GM21786 (cell line): ENCODE data around the gene BDKRB2.
"Not testable (repeated sequence)": the region's sequence is repeated elsewhere in the genome, so short reads cannot be mapped to it uniquely, and the experiment has no call there.

Experiments
- ATAC-seq: cut with Tn5 transposase; IDR thresholded peaks from one replicate; pipeline ENCODE4 v1.9.1; 2021; ENCODE audit not compliant: unreplicated experiment

BDKRB2 gene

DNA sequence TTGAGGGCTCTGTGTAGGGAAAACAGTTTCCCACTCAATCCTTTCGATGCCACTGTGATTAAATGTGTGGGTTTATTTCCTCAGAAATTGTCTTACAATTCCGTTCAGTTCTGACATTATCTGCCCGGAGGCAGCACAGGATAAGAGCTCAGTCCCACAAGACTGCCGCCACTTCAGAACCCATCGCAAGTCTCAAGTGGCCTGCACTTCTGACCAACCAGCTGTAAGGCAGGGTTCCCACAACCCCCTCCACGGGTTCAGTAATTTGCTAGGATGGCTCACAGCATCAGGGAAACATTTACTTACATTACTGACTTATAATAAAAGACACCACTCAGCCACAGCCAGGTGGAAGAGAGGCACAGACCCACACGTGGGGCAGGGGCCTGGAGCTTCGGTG is 17.2 kb downstream of the BDKRB2 start:
- ATAC-seq, result no peak

DNA sequence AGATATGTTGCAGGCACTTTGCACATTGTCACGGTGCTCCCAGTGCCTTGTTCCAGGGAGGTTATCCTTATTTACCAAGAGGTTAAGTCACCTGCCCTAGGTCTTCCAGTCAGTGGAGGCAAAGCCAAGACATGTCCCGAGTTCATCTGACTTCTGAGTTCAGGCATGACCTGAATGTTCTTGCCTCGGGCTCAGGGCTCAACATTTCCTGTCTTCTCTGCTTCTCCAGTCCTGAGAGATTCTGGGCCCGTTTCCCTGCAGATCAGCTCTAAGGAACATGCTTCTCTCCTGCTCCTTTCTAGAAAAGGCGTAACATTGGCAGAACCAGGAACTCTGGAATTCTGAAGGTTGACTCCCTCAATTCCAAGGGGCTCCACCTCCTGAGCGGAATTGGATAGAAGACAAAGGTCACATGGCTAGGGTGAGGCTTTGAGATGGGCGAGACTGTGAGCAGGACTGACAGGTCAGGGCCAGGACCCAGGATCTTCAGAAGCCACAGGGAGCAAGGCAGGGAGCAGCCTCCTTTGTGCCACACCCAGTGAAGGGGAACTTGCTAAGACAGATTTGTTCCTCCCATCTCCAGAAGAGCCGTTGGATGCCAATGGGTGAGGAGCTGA is 19.9 kb downstream of the BDKRB2 start:
- no peak for ATAC-seq

DNA sequence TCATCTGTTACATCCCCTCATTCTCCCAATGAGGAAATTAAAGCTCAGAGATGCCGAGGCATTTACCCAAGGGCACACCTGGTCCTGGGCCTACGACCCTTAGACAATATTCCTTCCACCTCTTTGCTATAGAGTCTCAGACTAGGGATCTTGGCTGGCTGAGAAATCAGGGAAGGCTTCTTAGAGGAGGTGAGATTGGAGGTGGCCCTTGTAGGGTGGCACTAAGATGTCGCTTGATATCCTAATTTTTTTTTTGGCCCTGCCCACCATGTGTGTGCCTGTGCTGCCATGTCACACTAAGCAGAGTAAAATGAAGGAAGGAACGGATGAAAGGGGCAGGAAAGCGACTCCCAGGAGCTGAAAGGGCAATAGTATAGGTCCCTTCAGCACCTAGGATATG is 20.6 kb downstream of the BDKRB2 start:
- no peak for ATAC-seq

DNA sequence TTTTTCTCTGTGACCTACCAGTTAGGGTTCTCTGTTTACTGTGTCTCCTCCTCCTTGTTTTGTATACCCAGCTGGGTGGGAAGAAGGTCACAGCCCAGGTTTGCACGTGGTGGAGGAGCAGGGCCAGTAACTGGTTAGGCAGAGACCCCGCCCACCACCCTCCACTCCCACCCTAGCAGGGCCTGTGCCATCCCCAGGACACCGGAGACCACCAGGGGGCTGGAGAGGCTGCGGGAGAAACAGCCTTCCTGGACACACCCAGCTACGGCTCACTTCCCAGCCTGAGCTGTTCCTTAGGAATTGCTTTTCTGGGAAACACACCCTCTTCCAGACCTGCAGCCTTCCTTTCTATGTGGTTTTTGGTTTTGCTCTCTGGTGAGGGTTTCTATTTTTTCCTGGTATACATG is 21.1 kb downstream of the BDKRB2 start:
- no peak for ATAC-seq

DNA sequence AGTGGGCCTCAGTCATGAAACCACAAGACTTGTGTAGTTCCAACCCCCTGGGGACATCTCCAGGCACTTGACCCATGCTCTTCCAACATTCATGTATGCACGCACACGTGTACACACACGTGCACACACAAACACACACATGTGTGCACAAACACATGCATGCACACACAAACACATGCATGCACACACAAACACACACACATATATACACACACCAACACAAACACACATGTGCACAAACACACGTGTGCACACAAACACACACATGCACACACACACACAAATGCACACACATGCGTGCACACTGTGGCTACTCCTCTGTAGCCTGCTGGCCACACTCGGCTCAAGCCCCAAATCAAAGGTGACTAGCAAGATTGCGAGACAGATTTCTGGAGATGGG is 22.8 kb downstream of the BDKRB2 start:
- ATAC-seq, result no peak

DNA sequence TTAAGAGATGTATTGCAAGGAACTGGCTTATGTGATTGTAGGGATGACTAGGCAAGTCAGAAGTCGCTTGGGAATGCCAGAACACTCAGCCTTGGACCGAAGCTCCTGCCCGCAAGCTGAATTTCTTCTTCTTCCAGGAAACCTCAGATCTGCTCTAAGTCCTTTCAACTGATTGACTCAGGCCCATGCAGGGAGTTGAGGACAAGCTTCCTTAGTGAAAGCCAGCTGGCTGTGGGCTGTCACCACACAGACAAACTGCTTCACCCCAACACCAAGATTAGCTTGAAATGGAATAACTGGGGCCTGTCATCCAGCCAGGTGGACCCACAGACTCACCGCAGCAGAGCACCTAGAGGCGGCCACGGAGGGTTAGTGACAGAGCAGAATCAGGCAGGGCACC is 24.7 kb downstream of the BDKRB2 start:
- no peak for ATAC-seq

DNA sequence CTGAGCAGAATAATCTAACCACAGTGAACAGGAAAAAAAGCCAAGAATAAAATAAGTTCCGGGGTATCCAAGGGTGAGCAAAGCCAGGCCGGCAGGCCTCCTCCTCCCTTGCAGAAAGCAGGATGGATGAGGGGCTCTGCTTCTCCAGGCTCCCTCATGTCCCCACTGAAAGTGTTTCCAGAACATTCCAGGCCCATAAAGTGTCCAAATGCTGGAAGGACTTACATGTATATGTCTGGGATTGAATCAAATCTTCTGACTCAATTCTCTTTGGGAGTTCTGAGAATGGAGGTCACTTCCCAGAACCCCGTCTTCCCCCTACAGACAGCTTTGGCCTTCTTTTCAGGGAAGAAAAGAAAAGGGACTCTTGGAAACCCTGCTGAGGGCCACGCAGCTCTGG is 26.4 kb downstream of the BDKRB2 start:
- no peak for ATAC-seq

DNA sequence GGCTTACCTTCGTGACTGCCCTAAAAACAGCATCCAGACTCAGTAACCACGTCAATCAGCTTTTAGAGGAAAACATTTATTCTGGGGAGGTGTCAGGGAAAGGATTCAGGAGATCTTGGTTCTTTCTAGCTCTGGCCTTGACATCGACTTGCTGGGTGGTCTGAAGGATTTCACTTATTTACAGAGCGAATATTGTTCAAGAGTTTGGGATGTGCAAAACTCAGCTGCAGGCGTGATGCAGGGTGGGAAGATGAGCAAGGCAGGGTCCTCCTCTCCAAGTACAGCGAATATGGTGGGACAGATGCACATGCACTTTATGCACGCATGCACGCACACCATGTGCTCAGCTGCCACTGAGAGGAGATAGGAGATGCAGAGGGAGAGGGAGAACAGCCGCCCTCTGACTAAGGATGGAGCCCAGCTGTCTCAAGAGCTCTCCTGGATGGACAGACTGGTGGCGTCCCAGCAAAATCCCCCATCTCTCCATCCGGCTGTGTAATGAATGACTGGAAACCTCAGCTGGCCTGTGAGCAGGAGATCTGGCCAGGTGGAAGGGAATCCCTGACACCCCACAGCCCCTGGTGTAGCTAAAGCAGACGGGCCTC is 27.0 kb downstream of the BDKRB2 start:
- ATAC-seq, result no peak

DNA sequence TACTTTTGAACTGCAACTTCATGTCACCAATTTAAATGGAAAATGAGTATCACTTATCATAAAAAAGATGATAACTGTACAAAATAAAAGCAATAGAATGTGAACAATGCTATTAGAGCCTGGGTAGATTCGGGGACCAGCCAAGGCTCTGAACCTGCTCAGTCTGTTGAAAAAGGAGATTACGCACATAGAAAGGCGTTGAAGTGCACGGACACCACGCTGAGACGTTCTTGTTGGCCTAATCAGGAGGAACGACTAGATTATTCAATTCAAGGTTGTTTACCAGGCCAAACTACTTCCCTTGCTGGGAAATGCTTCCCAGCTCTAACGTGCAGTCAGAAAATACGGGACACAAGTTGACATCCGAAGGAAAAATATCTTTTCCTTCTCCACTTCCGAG is 27.9 kb downstream of the BDKRB2 start:
- ATAC-seq, result no peak

DNA sequence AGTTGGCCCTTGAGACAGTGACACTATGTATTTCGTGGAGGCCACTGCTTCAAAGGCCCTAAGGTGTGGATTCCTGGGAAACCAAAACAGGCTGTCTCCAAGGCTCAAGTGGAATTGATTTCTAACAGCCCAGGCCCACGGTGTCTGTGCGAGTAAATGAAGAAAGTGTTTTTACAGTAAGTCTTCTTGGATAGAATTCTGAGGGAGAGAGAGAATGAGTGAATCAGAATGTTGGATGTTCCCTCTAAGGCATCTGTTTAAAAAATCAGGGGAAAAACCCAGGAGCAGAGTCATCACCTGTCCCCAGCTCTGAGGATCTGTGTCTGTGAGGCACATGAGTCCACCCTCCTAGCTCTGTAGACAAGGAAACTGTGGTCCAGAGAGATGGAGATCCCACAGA is 29.0 kb downstream of the BDKRB2 start:
- no peak for ATAC-seq

DNA sequence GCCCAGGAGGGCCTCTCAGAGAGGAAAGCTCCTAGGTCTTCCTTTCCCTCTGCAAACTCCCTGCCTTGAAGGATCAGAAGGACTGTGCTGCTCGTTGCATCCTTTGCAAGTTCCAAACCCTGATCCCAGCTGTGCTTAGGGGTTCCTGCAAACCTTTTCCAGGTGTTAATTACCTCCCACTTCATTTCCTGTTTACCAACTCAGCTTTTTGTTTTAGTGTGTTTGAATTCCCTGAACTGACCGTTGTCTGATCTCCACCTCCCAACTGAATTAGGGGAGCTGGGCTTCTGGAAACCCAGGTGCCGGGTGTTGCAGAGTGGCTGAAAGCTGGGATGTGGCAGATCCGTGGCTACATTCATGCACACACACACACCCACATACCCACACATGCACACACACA is 30.8 kb downstream of the BDKRB2 start:
- ATAC-seq, result no peak

DNA sequence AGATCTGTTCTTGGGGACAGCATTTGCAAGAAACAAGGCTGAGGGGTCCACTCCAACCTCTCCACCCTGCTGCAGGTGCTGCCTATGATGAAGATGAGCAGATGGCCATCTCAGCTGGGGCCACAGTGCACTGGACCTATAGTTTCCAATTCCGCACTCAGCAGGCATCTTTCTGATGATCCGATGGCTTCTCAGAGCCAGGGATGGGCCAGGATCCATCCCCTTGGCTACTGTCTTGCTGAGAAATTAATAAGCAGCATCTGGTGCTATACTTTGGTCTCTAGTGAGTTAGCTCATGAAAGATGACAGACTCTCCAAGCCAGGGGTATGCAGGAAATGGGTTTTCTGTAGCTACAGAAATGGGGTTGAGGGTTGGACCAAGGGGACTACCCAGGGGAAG is 33.0 kb downstream of the BDKRB2 start:
- no peak for ATAC-seq

DNA sequence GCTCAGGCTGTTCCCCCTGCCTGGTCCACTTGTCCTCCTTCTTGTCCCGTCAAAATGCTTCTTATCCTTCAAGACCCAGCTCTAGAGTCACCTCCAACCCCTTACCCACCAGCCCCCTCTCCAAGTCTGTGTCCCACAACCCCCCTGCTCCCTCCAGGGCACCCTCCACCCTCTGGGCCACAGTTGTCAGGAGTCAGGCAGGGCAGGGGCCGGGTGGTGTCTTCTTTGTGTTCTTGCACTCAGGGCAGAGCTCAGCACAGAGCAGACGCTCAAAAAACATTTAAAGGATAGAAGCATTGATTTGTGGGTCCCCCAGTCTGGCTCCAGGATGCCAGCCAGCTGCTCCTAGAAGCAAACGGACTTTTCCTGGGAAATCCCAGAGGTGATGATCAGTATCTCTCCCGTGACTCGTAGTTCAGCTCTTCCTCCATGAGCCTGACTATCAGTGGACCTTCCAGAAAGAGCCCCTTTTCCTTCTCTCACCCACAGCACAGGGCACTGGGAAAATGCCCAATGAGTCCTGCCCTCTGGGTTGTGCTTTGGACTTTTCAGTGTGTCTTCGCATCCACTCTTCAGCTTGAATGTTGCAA is 34.1 kb downstream of the BDKRB2 start:
- ATAC-seq, result no peak

DNA sequence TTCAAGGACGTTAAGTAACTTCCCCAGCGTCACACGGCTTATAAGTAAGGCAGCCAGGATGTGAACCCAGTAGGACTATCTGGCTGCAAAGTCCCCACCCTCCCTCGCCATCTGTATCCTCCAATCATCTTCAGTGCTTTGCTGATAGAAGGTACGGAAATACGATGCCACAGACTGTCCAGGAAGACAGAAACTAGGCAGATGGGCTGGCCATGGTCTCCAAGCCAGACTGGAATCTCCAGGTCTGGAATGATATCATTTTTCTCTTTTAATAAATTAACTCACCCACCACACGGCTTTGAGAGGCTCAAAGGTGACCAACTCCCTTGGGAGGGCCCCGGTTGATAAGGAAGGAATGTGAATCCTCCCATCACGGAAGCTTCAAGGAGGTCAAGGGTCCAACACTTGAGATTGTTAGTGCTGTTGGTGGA is 35.1 kb downstream of the BDKRB2 start:
- no peak for ATAC-seq

DNA sequence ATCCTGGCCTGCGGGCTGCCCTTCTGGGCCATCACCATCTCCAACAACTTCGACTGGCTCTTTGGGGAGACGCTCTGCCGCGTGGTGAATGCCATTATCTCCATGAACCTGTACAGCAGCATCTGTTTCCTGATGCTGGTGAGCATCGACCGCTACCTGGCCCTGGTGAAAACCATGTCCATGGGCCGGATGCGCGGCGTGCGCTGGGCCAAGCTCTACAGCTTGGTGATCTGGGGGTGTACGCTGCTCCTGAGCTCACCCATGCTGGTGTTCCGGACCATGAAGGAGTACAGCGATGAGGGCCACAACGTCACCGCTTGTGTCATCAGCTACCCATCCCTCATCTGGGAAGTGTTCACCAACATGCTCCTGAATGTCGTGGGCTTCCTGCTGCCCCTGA is 36.0 kb downstream of the BDKRB2 start:
- no peak for ATAC-seq

DNA sequence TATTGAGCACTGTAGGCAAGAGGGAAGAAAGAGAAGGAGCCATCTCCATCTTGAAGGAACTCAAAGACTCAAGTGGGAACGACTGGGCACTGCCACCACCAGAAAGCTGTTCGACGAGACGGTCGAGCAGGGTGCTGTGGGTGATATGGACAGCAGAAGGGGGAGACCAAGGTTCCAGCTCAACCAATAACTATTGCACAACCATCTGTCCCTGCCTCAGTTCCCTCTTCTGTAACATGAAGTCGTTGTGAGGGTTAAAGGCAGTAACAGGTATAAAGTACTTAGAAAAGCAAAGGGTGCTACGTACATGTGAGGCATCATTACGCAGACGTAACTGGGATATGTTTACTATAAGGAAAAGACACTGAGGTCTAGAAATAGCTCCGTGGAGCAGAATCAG is 37.5 kb downstream of the BDKRB2 start:
- ATAC-seq, result no peak

DNA sequence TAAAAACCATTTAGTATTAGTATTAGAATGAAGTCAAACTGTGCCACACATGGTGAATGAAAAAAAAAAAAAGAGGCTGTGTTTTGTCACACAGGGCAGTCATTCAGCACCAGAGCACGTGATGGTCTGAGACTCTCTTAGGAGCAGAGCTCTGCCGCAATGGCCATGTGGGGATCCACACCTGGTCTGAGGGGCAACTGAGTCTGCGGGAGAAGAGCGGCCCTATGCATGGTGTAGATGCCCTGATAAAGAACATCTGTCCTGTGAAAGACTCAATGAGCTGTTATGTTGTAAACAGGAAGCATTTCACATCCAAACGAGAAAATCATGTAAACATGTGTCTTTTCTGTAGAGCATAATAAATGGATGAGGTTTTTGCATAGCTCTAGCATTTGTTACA is 39.1 kb downstream of the BDKRB2 start:
- ATAC-seq, result no peak

DNA sequence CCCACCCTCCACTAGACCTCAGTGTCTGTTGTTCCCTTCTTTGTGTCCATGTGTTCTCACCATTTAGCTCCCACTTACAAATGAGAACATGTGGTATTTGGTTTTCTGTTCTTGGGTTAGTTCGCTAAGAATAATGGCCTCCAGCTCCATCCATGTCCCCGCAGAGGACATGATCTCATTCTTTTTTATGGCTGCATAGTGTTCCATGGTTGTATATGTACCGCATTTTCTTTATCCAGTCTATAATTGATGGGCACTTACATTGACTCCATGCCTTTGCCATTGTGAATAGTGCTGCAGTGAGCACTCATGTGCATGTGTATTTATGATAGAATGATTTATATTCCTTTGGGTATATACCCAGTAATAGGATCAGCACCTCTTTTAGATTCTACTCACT is 40.4 kb downstream of the BDKRB2 start:
- not testable (repeated sequence) for ATAC-seq

DNA sequence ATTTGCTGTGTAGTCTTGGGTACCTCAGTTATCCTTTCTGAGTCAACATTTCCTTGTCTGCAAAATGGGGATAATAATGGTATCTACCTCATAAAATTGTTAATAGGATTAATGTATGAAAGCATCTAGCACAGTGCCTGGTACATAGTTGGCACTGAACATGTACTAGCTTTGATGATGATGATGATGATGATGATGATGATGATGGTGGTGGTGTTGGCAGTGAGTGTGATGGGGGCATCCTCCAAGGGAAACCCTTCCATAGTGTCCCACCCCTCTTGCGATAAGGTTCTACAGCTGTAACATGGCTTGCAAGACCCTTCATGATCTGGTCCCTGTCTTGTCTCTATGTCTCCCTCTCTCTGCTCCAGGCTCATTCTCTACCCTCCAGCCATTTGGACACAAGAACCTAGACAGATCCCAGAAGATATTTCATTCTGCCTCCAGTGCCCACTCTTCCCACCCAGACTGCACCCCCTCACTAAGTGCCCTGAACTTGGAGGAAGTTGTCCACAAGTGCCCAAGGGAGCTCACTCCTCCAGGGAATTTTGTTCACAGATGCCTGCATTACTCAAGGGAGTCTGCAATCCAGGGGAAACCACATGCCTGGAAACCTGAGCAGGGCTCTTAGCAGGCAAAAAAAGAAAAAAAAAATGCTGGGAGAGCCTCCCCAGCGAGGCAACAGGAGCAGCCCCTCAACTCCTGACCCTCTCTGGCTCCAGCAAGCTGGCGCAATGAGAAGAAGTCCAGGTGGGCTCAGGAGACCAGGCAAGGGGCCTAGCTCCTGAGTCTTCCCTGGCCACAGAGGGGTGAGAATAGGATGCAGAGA is 41.3 kb downstream of the BDKRB2 start:
- no peak for ATAC-seq

DNA sequence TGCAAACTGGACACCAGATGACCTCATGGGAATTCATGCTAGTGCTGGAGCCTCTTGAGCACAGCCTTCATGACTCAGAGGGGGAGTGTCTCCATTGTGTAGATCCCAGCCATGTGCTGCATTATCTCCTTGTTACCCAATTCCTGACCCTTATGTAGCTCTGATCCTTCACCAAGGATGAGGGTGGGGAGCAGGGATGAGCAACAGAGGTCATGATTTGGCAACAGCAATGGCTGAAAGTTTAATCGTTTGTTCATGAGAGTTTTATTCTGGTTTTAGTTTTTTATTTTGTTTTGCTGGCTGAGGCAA is 41.9 kb downstream of the BDKRB2 start:
- no peak for ATAC-seq

DNA sequence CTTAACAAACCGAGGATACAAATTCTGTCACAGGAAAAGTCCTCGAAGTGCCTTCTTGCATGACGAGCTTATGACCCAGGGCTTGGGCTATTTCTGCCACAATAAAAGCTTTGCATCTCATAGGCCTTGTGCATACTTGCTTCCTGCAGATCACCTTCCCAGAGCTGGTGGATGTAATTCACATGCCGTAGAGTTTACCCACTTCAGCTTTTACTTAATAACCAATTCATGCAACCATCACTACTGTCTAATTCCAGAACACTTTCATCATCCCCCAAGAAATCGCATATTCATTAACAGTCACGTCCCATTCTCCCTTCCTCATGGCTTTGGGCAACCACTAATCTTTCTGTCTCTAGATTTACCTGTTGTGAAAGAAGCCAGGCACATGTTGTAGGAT is 42.4 kb downstream of the BDKRB2 start:
- no peak for ATAC-seq

DNA sequence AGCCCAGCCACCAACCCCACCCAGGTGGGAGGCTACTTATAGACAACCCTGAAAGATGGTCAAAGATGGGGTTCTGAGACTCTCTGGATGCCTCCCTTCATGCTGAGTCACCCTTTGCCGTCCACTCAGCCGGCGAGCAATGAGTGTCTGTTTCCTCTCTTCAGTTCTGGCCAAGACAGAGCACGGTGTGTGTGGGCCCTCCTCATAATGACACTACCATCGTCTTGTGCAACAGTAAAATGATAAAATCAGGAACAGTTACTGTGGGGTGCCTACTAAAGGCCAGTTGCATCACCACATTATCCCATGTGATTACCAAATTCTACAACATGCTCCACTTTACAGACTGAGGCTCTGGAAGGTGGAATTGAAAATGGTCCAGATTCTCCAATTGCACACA is 44.4 kb downstream of the BDKRB2 start:
- ATAC-seq, result no peak
